Stimulated activated CD8-positive, alpha-beta memory T cell treated with anti-CD3 and anti-CD28 coated beads, Interleukin-15, amount 100 ng/mL, for 48 hours (primary cell): ENCODE measurements around the gene TNFRSF8.

Experiments
- DNase-seq, 2 donors: peaks; one replicate each; pipeline ENCODE4 v3.0.0-alpha.2; 2020; ENCODE audit warnings: low read depth in 2 of 2

Gene TNFRSF8

GRCh38 chr1:12113433-12114339 is 50.6 kb downstream of the TNFRSF8 start:
- no peak for DNase-seq

GRCh38 chr1:12114340-12114683 is 51.2 kb downstream of the TNFRSF8 start:
- no peak for DNase-seq

GRCh38 chr1:12114916-12115315 is 51.8 kb downstream of the TNFRSF8 start:
- DNase-seq, result no peak

- no peak for DNase-seq
Measured at GRCh38 chr1:12121212-12122003, 58.3 kb downstream of the TNFRSF8 start.

GRCh38 chr1:12123172-12123571 is 60.1 kb downstream of the TNFRSF8 start:
- no peak for DNase-seq

GRCh38 chr1:12124693-12125421 is 61.8 kb downstream of the TNFRSF8 start:
- DNase-seq, result peak; percentile 49 to 56

- no peak for DNase-seq
Measured at GRCh38 chr1:12125422-12126355, 62.6 kb downstream of the TNFRSF8 start.

- DNase-seq, result no peak
Measured at GRCh38 chr1:12126781-12127180, 63.7 kb downstream of the TNFRSF8 start.

GRCh38 chr1:12127206-12127810 is 64.2 kb downstream of the TNFRSF8 start:
- peak in 1 of 2 donors; percentile 47 for DNase-seq

- DNase-seq, result no peak
Measured at GRCh38 chr1:12128120-12128519, 65.0 kb downstream of the TNFRSF8 start.

GRCh38 chr1:12129624-12130023 is 66.5 kb downstream of the TNFRSF8 start:
- DNase-seq, result no peak

- no peak for DNase-seq
Measured at GRCh38 chr1:12130466-12131130, 67.5 kb downstream of the TNFRSF8 start.

- no peak for DNase-seq
Measured at GRCh38 chr1:12132078-12132477, 69.0 kb downstream of the TNFRSF8 start.

- DNase-seq, result no peak
Measured at GRCh38 chr1:12134716-12135115, 71.6 kb downstream of the TNFRSF8 start.

GRCh38 chr1:12135612-12136011 is 72.5 kb downstream of the TNFRSF8 start:
- no peak for DNase-seq

- no peak for DNase-seq
Measured at GRCh38 chr1:12136916-12137610, 74.0 kb downstream of the TNFRSF8 start.

- no peak for DNase-seq
Measured at GRCh38 chr1:12138196-12139168, 75.4 kb downstream of the TNFRSF8 start.

- no peak for DNase-seq
Measured at GRCh38 chr1:12140016-12140415, 76.9 kb downstream of the TNFRSF8 start.
